ENCODE results near the gene VWA3B.
A peak's percentile ranks its signal among the peaks of the same experiment; 100 is the strongest.
"Not testable (repeated sequence)": the region's sequence is repeated elsewhere in the genome, so short reads cannot be mapped to it uniquely, and the experiment has no call there.

Gene VWA3B

GRCh38 chr2:98253461-98254070 lies 166.6 kb downstream of the VWA3B start:
- peak; percentile 7 for DNase-seq (ENCODE audit: low read depth)
- TF ChIP-seq, protein P1, sequence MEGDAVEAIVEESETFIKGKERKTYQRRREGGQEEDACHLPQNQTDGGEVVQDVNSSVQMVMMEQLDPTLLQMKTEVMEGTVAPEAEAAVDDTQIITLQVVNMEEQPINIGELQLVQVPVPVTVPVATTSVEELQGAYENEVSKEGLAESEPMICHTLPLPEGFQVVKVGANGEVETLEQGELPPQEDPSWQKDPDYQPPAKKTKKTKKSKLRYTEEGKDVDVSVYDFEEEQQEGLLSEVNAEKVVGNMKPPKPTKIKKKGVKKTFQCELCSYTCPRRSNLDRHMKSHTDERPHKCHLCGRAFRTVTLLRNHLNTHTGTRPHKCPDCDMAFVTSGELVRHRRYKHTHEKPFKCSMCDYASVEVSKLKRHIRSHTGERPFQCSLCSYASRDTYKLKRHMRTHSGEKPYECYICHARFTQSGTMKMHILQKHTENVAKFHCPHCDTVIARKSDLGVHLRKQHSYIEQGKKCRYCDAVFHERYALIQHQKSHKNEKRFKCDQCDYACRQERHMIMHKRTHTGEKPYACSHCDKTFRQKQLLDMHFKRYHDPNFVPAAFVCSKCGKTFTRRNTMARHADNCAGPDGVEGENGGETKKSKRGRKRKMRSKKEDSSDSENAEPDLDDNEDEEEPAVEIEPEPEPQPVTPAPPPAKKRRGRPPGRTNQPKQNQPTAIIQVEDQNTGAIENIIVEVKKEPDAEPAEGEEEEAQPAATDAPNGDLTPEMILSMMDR (conservative IDR thresholded peaks at IDR 0.05; ENCODE audit: low read depth, low read length) = no peak
- no peak overlapping the region for H3K4me3 ChIP-seq (ENCODE audit: low read depth, low read length)

DNA sequence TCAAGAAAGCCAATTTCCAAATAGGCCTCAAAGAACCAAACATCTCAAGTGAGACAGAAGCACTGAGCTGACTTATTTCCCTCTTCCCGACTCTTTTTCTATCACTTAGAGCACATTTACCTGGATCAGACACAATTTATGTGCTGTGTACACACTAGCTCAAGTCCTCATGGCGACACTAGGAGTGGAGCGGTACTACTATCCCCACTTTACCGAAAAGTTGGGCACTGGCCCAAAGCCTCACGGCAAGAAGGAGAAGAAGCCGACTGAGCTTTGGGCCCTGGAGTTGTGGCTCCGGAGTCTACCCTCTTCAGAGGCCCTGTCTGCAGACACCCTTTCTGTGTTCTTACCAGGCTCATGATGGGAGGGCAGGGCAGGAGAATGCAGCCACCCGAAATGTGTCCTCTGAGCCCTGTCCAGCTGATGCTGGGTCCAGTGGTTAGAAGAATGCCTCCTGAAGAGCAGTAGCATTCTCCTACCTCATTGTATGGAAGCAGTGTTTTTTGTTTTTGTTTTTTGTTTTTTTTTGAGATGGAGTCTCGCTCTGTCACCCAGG lies 167.6 kb downstream of the VWA3B start:
- DNase-seq (ENCODE audit: low read depth) = no peak
- TF ChIP-seq, protein P1 (conservative IDR thresholded peaks at IDR 0.05; ENCODE audit: low read depth, low read length) = no peak
- no peak overlapping the region for H3K4me3 ChIP-seq (ENCODE audit: low read depth, low read length)

GRCh38 chr2:98258906-98259305 lies 171.9 kb downstream of the VWA3B start:
- H3K4me3 ChIP-seq (ENCODE audit: low read depth, low read length) = no peak overlapping the region
- TF ChIP-seq, protein P1 (conservative IDR thresholded peaks at IDR 0.05; ENCODE audit: low read depth, low read length) = no peak
- no peak for DNase-seq (ENCODE audit: low read depth)

GRCh38 chr2:98263362-98263761 lies 176.4 kb downstream of the VWA3B start:
- TF ChIP-seq, protein P1 (conservative IDR thresholded peaks at IDR 0.05; ENCODE audit: low read depth, low read length) = no peak
- no peak overlapping the region for H3K4me3 ChIP-seq (ENCODE audit: low read depth, low read length)
- DNase-seq (ENCODE audit: low read depth) = no peak

DNA sequence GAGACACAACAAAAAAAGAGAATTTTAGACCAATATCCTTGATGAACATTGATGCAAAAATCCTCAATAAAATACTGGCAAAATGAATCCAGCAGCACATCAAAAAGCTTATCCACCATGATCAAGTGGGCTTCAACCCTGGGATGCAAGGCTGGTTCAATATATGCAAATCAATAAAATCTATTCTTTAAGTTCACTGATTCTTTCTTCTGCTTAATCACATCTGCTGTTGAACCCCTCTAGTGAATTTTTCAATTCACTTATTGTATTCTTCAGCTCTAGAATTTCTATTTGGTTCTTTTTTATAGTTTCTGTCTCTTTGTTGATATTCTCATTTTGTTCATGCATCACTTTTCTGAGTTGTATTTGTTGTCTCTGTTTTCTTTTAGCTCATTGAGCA lies 181.3 kb downstream of the VWA3B start:
- H3K4me3 ChIP-seq (ENCODE audit: low read depth, low read length); DNase-seq (ENCODE audit: low read depth): not testable (repeated sequence)

- TF ChIP-seq, protein P1 (conservative IDR thresholded peaks at IDR 0.05; ENCODE audit: low read depth, low read length) = peak; percentile 85
- DNase-seq (ENCODE audit: low read depth) = peak; percentile 81
- no peak overlapping the region for H3K4me3 ChIP-seq (ENCODE audit: low read depth, low read length)
Measured at GRCh38 chr2:98269274-98269673, 182.3 kb downstream of the VWA3B start.

- peak; percentile 16 for DNase-seq (ENCODE audit: low read depth)
- TF ChIP-seq, protein P1 (conservative IDR thresholded peaks at IDR 0.05; ENCODE audit: low read depth, low read length) = no peak
- no peak overlapping the region for H3K4me3 ChIP-seq (ENCODE audit: low read depth, low read length)
Measured at GRCh38 chr2:98269830-98270229, 182.9 kb downstream of the VWA3B start.

Measured in choroid plexus epithelial cell (primary cell).